Stimulated activated CD8-positive, alpha-beta memory T cell treated with anti-CD3 and anti-CD28 coated beads, Interleukin-7, amount 100 ng/mL, for 48 hours (primary cell): ENCODE data around the gene YBX2.
"Not testable (repeated sequence)": the region's sequence is repeated elsewhere in the genome, so short reads cannot be mapped to it uniquely, and the experiment has no call there.

ENCODE experiments used
- DNase-seq, 2 donors: peaks; one replicate each; pipeline ENCODE4 v3.0.0-alpha.2; 2020; ENCODE audit warnings: low read depth in 1 of 2; ENCODE audit errors: extremely low read depth in 1 of 2

YBX2 gene

GRCh38 chr17:7294614-7295153 is at the start of gene YBX2:
Gene YBX2, minus strand, starts transcription at chr17:7294639. Its CDS starts 139 bp downstream, at chr17:7294500.
- DNase-seq: peak in 1 of 2 donors; percentile 79

GRCh38 chr17:7343250-7343649 is 48.8 kb upstream of the YBX2 start:
- DNase-seq: no peak

- DNase-seq: no peak
Observed at GRCh38 chr17:7341842-7342241, 47.4 kb upstream of the YBX2 start.

GRCh38 chr17:7340179-7340578 is 45.7 kb upstream of the YBX2 start:
- DNase-seq: no peak

DNA sequence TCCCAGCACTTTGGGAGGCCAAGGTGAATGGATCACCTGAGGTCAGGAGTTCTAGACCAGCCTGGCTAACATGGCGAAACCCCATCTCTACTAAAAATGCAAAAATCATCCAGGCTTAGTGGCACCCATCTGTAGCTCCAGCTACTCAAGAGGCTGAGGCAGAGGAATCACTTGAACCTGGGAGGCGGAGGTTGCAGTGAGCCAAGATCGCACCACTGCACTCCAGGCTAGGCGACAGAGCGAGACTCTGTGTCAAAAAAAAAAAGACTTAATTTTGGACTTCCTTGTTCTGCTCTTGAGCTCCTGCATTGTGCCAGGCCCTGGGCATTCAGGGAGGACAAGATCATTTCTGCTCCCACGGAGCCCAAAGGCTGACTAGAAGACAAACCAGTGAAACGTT is 43.2 kb upstream of the YBX2 start:
- not testable (repeated sequence) for DNase-seq

- DNase-seq: peak; percentile 70 to 89
Observed at GRCh38 chr17:7336240-7337175, 42.1 kb upstream of the YBX2 start, which contains the start of gene ACAP1. Gene ACAP1, plus strand, starts transcription at chr17:7336529. Its CDS starts 206 bp downstream, at chr17:7336735.

- DNase-seq: not testable (repeated sequence)
Observed at GRCh38 chr17:7335765-7336164, 41.3 kb upstream of the YBX2 start.

GRCh38 chr17:7334938-7335538 is 40.6 kb upstream of the YBX2 start:
- DNase-seq: no peak

DNA sequence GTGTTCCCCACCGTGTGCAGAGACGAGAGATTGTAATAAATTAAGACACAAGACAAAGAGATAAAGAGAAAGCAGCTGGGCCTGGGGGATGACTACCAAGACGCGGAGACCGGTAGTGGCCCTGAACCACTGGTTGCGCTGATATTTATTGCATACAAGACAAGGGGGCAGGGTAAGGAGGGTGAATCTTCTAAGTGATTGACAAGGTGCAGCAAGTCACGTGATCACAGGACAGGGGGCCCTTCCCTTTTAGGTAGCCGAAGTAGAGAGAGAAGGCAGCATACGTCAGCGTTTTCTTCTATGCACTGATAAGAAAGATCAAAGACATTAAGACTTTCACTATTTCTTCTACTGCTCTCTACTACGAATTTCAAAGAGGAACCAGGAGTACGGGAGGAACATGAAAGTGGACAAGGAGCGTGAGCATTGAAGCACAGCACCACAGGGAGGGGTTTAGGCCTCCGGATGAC is 38.2 kb upstream of the YBX2 start:
- not testable (repeated sequence) for DNase-seq

DNA sequence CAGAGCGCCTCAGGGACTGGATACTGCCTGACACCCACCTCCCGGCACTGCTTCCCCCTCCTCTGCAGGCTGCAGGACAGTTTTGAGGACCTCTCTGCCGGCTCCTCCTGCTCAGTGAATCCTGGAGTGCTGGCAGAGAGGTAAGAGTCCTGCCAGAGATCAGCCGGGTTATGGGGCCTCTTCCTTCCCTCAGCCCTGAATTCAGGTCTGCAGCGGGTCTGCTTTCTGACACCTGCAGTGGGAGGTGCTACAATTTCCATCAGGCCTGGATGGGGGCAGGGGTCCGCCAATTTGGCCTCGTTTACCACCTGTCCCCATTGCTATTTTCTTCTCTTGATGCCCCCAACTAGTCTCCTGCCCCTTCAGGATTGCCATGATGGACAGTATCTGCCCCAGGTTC is 37.7 kb upstream of the YBX2 start:
- no peak for DNase-seq

GRCh38 chr17:7330638-7331015 is 36.2 kb upstream of the YBX2 start:
- no peak for DNase-seq

GRCh38 chr17:7329997-7330637 is 35.7 kb upstream of the YBX2 start:
- peak in 1 of 2 donors; percentile 82 for DNase-seq

GRCh38 chr17:7329374-7329996 is 35.0 kb upstream of the YBX2 start:
- DNase-seq: peak; percentile 93 to 95

DNA sequence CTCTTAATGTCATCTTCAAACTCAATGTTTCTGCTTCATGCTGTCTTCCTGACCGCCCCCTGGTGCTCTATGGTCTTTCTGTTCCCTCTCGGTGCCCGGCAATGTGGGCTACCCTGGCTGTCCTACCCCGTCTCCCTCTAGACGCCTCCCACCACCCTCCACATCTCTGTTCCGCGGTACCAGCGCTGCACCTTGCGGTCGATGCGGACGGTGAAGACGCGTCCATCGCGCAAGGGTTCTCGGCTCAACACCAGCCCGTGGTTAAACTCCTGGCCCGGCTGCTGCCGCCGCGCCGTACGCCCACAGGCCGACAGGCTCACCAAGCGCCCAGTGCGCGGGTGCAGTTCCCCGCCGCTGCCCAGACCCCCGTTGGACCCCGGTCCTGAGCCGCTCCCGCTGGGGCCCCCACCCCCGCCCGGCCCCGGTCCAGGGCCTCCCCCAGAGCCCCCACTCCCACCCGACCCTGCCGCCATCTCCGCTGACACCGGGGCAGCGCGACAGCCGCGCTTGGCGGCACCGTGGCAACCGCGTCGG is 34.5 kb upstream of the YBX2 start, which contains the start of gene NEURL4:
Gene NEURL4, minus strand, starts transcription at position 496 of the 534 bp plus-strand sequence. Its CDS starts 23 bp downstream, at position 473.
- no peak for DNase-seq

DNA sequence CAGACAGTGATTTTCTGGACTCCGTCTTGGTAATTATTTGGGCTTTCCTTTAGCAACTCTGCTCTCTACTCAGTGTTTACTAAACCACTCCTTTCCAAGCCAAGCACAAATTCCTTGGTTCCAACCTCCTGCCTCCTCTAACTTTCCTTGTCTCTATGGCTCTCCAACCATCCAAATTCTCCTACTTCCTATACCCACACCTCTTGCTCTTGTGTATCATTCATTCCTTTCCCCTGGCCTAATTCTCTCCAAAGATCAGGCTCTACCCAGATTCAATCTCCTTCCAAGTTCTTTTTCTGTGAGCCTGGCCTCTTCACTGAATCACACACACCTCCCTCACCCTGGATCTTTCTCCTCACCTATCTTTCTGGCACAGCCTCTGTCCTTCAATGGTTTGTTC is 33.6 kb upstream of the YBX2 start:
- DNase-seq: no peak

GRCh38 chr17:7327501-7327900 is 33.1 kb upstream of the YBX2 start:
- no peak for DNase-seq

DNA sequence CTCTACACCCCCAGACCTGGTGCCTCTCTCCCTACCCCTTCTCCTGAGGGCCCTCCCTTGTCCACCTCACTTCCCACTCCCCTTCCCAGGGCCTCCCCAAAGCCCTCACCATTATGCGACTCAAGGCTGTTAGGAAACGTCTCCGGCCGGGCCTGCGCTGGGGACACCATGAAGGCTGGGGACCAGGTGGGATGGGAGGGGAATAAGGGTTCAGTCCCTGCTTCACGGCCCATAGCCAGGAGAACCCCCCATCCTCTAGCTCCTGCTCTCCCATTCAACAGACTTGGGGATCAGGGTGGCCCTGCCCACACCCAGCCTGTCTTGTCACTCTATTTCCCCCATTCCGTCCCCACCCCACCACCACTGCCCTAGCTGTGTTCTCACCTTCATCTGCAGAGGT is 32.6 kb upstream of the YBX2 start:
- no peak for DNase-seq

GRCh38 chr17:7326186-7326585 is 31.7 kb upstream of the YBX2 start:
- no peak for DNase-seq

DNA sequence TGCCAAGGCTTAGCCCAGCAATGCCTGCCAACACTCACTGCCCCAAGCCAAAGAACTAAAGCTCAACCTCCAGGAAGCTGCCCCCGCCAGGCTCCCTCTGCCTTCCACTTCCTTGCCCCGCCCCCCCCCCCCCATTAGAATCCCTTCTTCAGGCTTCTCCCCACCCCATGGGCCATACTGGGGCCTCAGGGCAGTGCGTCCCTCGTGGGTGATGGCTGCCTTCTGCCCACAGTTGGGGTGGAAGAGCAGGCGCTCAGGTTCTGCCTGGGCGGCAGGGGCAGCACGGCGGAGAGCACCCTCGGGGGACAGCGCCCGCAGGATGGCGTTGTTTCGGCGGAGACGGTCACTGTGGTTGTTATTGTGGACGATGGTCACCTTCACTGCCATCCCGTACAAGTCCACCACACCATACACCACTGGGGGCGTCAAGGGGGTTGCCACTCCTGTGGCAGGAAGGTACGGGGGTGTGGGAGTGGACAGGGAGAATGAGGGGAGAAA is 30.6 kb upstream of the YBX2 start:
- no peak for DNase-seq

- no peak for DNase-seq
Observed at GRCh38 chr17:7324438-7324779, 30.0 kb upstream of the YBX2 start.
